Prostate gland (tissue), 2 donors: Measurements from ENCODE around the gene GNAI2.

Source experiments
- CTCF ChIP-seq, 4 experiments: fragments of 200-600 bp in 2 of 4; fragments of 450-650 bp in 2 of 4; sonication (generic) in 2 of 4; IDR thresholded peaks; 1 replicate in 3 of 4; 2 replicates in 1 of 4; pipeline ENCODE4 v1.5.1; 2016 to 2019; ENCODE audit warnings: antibody characterized with exemption in 4 of 4, mild to moderate bottlenecking in 2 of 4, moderate library complexity in 2 of 4
- POLR2A ChIP-seq: fragments of 450-650 bp; IDR thresholded peaks from one replicate; pipeline ENCODE4 v1.6.1; 2016; ENCODE audit warnings: antibody characterized with exemption, mild to moderate bottlenecking
- POLR2AphosphoS5 ChIP-seq: sonication (generic); formaldehyde crosslinking; IDR thresholded peaks from one replicate; pipeline ENCODE4 v1.6.1; 2017; ENCODE audit warnings: antibody characterized with exemption

GRCh38 chr3:50298836-50299637, 63.0 kb downstream of the GNAI2 start, which contains the start of the genes HYAL3 and NAA80:
- TF ChIP-seq POLR2A: peak; percentile 99
- peak in 3 of 4 experiments; percentile 19 to 68 (median 61) for TF ChIP-seq CTCF (IDR thresholded peaks at IDR 0.05)
- TF ChIP-seq POLR2AphosphoS5: peak; percentile 94
